MCF 10A (cell line): ENCODE measurements around the gene CPA5. TPM values are rescaled to one million over a fixed set of nuclear protein-coding genes. Genes with fewer than 3 reads are reported as not detected.

Experiments
- BruUV-seq: library from RNA; stranded (reverse); fragments of 400-500 nt; replicated peaks from 2 replicates; lab custom pipeline; 2021; lab: Mats Ljungman, UMichigan
- CTCF ChIA-PET: fragments of 300-600 bp; sonication (Branson Sonifier 250); formaldehyde crosslinking; extraction: SDS; loops from one replicate; lab custom pipeline; 2021; ENCODE audit warnings: antibody characterized with exemption, inconsistent platforms; lab: Yijun Ruan, JAX
- POLR2A ChIA-PET: fragments of 300-600, 350-650 bp; sonication (Branson Sonifier 250); formaldehyde crosslinking; extraction: SDS; loops from one replicate; lab custom pipeline; 2020; ENCODE audit warnings: antibody characterized with exemption, inconsistent platforms; lab: Yijun Ruan, JAX
- DNase-seq: peaks from one replicate; pipeline ENCODE4 v3.0.0-alpha.2; 2018; ENCODE audit not compliant: unreplicated experiment
- H3K27ac Mint-ChIP-seq: one replicate; pipeline ENCODE4 v1.8.0; 2022; ENCODE audit warnings: mild to moderate bottlenecking, low read depth, mixed read lengths; ENCODE audit not compliant: unreplicated experiment
- H3K27me3 Mint-ChIP-seq: one replicate; pipeline ENCODE4 v1.8.0; 2022; ENCODE audit warnings: mixed read lengths; ENCODE audit not compliant: insufficient read depth, unreplicated experiment
- H3K36me3 Mint-ChIP-seq: one replicate; pipeline ENCODE4 v1.8.0; 2022; ENCODE audit warnings: mild to moderate bottlenecking, moderate library complexity, mixed read lengths; ENCODE audit not compliant: insufficient read depth, unreplicated experiment
- H3K4me1 Mint-ChIP-seq: one replicate; pipeline ENCODE4 v1.8.0; 2022; ENCODE audit warnings: mixed read lengths; ENCODE audit not compliant: insufficient read depth, unreplicated experiment
- H3K4me3 Mint-ChIP-seq: one replicate; pipeline ENCODE4 v1.8.0; 2022; ENCODE audit warnings: mild to moderate bottlenecking, moderate library complexity, mixed read lengths; ENCODE audit not compliant: unreplicated experiment
- H3K9me3 Mint-ChIP-seq: one replicate; pipeline ENCODE4 v1.8.0; 2022; ENCODE audit warnings: mixed read lengths; ENCODE audit not compliant: unreplicated experiment
- CTCF ChIP-seq: fragments of 200-600 bp; IDR thresholded peaks from one replicate; pipeline ENCODE4 v1.8.0; 2022; ENCODE audit warnings: antibody characterized with exemption, mild to moderate bottlenecking; ENCODE audit not compliant: unreplicated experiment
- intact Hi-C: fragments of 100-400 bp; cut with micrococcal nuclease; formaldehyde crosslinking; loops from 2 replicates; pipeline ENCODE4 v1.14.1; 2022
- total RNA-seq: library from RNA; stranded (reverse); gene quantifications from 2 replicates; pipeline ENCODE4 v1.2.3, GENCODE V29; 2022

The CPA5 gene
- total RNA-seq, 1 experiment from 2014 or later, result 0.42 TPM

GRCh38 chr7:130362251-130362816 lies 17.7 kb downstream of the CPA5 start:
- H3K4me1 Mint-ChIP-seq, result peaks cover 31% of the 10 kb centered on the region
- BruUV-seq, result no TSS peak
- DNase-seq, result no peak
- TF ChIP-seq CTCF, result no peak
- no peaks in the 10 kb centered on the region for H3K27me3 Mint-ChIP-seq
- H3K9me3 Mint-ChIP-seq, result peaks cover 15% of the 10 kb centered on the region
- H3K4me3 Mint-ChIP-seq, result no peak overlapping the region
- ChIA-PET POLR2A (no interaction called here), CTCF (interaction anchor here (1.5 kb wide), 1 partner anchor 15 kb away, joined by 4 read pairs; no protein-coding TSS in a partner anchor)
- peaks cover 9% of the 10 kb centered on the region for H3K36me3 Mint-ChIP-seq
- intact Hi-C loops, result loop anchor here (2.0 kb wide), 1 partner anchor 124 kb away; no protein-coding TSS in a partner anchor
- no peak overlapping the region for H3K27ac Mint-ChIP-seq

GRCh38 chr7:130363026-130363847 lies 18.6 kb downstream of the CPA5 start:
- peak overlapping the region; percentile 43 for H3K4me3 Mint-ChIP-seq
- DNase-seq, result peak; percentile 97
- BruUV-seq, result no TSS peak
- TF ChIP-seq CTCF, result no peak
- POLR2A ChIA-PET, result interaction anchor here (0.6 to 1.3 kb wide), 6 partner anchors 11 to 432 kb away, joined by 3 to 10 read pairs (median 4); partner anchors contain the start of genes CPA4 and KLHDC10
- peaks cover 6% of the 10 kb centered on the region for H3K36me3 Mint-ChIP-seq
- CTCF ChIA-PET, result interaction anchor here (0.8 to 1.5 kb wide), 2 partner anchors 14 to 70 kb away, joined by 4 read pairs; partner anchors contain the start of gene CPA4
- intact Hi-C loops, result loop anchor here (2.0 kb wide), 1 partner anchor 124 kb away; no protein-coding TSS in a partner anchor
- H3K27ac Mint-ChIP-seq, result peak overlapping the region; percentile 83
- H3K9me3 Mint-ChIP-seq, result peaks cover 15% of the 10 kb centered on the region
- H3K27me3 Mint-ChIP-seq, result no peaks in the 10 kb centered on the region
- H3K4me1 Mint-ChIP-seq, result peaks cover 31% of the 10 kb centered on the region

- Mint-ChIP-seq H3K4me3 (no peak overlapping the region), H3K27me3 (no peaks in the 10 kb centered on the region), H3K9me3 (peaks cover 11% of the 10 kb centered on the region), H3K27ac (peak overlapping the region; percentile 83), H3K36me3 (peaks cover 2% of the 10 kb centered on the region), H3K4me1 (peaks cover 36% of the 10 kb centered on the region)
- ChIA-PET CTCF (interaction anchor here (0.6 kb wide), 3 partner anchors 49 to 329 kb away, joined by 3 to 4 read pairs (median 3); no protein-coding TSS in a partner anchor), POLR2A (interaction anchor here (0.9 to 1.3 kb wide), 2 partner anchors 71 to 86 kb away, joined by 3 to 6 read pairs; partner anchors contain the start of gene CPA4)
- TF ChIP-seq CTCF, result no peak
- intact Hi-C loops, result no loop called here
- no TSS peak for BruUV-seq
- DNase-seq, result no peak
Observed at GRCh38 chr7:130364451-130364850, 19.8 kb downstream of the CPA5 start.

- H3K9me3 Mint-ChIP-seq, result peaks cover 7% of the 10 kb centered on the region
- H3K4me1 Mint-ChIP-seq, result peaks cover 38% of the 10 kb centered on the region
- CTCF ChIA-PET, result no interaction called here
- no peak overlapping the region for H3K4me3 Mint-ChIP-seq
- no peak for TF ChIP-seq CTCF
- intact Hi-C loops, result no loop called here
- no peaks in the 10 kb centered on the region for H3K27me3 Mint-ChIP-seq
- H3K36me3 Mint-ChIP-seq, result no peaks in the 10 kb centered on the region
- POLR2A ChIA-PET, result interaction anchor here (0.9 kb wide), 1 partner anchor 72 kb away, joined by 3 read pairs; the partner anchor contains the start of gene CPA4
- BruUV-seq, result no TSS peak
- H3K27ac Mint-ChIP-seq, result no peak overlapping the region
- DNase-seq, result no peak
Observed at GRCh38 chr7:130365088-130365487, 20.5 kb downstream of the CPA5 start.
